NB4 (cell line): ENCODE results near the gene CFAP99.

Experiments used
- DNase-seq: peaks from one replicate; pipeline ENCODE4 v3.0.0; 2010; ENCODE audit warnings: low read depth
- H3K4me3 ChIP-seq: one replicate; pipeline ENCODE4 v1.5.1; 2011; ENCODE audit warnings: mild to moderate bottlenecking, low read depth, low read length, moderate library complexity
- MYC ChIP-seq: IDR thresholded peaks from 2 replicates; pipeline ENCODE4 v1.6.1; 2011; ENCODE audit warnings: low read depth, low read length
- POLR2A ChIP-seq: IDR thresholded peaks from 2 replicates; pipeline ENCODE4 v1.6.1; 2011; ENCODE audit warnings: mild to moderate bottlenecking; ENCODE audit not compliant: insufficient read length; ENCODE audit errors: extremely low read depth
- TF ChIP-seq, protein P1 (sequence below): IDR thresholded peaks from 2 replicates; pipeline ENCODE4 v1.6.1; 2011; ENCODE audit warnings: low read depth, low read length
- TF ChIP-seq, protein P2 (sequence below): IDR thresholded peaks from one replicate; pipeline ENCODE4 v1.5.1; 2012; ENCODE audit warnings: low read depth, low read length

The CFAP99 gene

DNA sequence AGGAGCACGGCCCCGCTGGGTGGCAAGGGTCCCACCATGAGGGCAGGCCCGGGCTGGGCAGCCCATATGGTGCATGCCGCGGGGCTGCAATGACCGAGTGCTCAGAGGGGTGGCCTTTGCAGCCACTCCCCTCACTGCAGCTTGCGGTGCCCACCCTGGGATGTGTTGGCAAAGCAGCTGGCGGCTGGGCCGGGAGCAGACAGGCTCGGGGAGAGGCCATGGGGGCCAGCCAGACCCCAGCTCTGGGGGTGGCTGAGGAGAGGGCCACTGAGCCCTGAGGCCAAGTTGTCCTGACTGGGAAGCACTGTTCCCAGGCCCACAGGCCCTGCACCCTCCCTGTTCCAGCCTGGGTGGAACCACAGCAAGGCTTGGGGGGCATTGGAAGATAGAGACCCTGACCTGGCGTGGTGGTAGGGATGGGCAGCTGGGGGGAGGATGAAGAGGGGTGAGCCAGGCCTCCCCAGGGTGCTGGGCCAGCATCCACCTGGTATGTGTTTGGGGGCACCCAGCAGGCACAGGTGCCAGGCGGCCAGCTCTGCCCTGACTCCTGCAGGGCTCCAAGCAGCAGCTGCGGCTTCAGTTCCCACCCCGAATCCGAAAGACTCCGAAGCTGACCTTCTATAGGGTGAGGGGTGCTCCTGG is 31.8 kb downstream of the CFAP99 start:
- TF ChIP-seq, protein P1, sequence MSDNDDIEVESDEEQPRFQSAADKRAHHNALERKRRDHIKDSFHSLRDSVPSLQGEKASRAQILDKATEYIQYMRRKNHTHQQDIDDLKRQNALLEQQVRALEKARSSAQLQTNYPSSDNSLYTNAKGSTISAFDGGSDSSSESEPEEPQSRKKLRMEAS = no peak
- TF ChIP-seq, protein P2, sequence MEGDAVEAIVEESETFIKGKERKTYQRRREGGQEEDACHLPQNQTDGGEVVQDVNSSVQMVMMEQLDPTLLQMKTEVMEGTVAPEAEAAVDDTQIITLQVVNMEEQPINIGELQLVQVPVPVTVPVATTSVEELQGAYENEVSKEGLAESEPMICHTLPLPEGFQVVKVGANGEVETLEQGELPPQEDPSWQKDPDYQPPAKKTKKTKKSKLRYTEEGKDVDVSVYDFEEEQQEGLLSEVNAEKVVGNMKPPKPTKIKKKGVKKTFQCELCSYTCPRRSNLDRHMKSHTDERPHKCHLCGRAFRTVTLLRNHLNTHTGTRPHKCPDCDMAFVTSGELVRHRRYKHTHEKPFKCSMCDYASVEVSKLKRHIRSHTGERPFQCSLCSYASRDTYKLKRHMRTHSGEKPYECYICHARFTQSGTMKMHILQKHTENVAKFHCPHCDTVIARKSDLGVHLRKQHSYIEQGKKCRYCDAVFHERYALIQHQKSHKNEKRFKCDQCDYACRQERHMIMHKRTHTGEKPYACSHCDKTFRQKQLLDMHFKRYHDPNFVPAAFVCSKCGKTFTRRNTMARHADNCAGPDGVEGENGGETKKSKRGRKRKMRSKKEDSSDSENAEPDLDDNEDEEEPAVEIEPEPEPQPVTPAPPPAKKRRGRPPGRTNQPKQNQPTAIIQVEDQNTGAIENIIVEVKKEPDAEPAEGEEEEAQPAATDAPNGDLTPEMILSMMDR = no peak
- TF ChIP-seq MYC = no peak
- TF ChIP-seq POLR2A = no peak
- H3K4me3 ChIP-seq = no peak overlapping the region
- no peak for DNase-seq

DNA sequence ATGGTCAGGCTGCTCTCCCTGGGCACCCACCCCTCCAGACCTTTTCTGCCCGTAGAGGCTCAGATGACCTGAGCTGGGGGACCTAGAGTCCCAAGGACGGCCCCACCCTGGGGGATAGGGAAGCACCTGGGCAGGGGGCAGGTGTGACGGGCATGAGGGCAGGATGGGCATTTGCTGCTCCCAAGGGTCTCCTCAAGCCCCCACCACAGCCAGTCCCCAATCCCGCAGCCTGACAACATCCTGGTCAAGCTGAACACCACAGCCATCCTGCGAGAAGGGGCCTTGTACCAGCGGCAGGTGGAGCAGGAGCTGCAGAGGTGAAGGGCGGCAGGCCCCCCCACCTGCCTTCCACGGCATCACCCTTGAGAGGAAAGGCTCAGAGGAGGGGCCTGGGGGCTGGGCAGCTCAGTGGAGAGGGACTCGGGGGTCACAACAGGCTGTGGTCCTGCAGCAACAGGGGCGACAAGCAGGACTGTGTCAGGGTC is 32.3 kb downstream of the CFAP99 start:
- DNase-seq = no peak

DNA sequence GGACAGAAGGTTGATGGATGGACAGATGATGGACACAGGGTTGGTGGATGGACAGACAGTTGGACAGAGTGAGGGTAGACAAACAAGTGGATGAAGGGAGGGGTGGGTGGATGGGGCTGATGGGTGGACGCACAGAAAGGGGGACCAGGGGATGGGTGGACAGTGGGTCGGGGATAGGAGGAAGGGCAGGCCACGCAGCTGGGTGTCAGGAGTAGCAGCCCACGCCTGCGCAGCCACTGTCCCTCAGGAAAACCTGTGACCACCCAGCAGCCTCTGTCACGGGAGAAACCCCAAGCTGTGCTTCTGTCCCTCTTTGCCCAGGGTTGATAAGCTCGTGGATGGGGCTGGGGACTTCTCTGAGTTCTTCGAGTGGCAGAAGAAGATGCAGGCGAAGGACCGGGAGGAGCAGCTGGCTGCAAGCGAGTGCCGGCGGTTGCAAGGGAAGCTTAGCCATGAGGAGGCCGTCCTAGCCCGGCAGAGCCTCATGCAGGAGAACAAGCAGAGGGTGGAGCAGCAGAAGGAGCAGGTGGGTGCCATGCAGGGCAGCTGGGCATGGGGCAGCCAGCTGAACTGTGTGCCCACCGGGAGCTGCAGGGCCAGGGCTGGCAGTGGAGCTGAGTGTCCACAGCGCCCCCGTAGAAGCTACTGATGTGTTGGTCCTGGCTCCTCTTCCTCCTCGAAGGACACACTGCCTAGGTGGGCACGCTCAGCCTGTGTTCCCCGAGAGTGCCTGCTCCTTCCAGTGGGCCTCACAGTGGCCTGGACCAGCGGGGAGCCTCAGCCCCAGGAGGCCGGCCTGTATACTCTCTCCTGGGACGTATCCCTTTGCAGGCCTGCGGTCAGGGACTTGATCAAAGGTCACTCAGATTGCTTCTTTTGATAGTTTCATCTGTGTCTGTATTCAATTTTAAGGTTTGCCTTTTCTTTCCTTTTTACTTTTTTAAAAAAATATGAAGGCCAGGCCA is 33.3 kb downstream of the CFAP99 start:
- no peak for DNase-seq
- no peak for TF ChIP-seq POLR2A
- TF ChIP-seq MYC = no peak
- TF ChIP-seq, protein P1 = no peak
- TF ChIP-seq, protein P2 = no peak
- no peak overlapping the region for H3K4me3 ChIP-seq

More for the DNA sequence above, 32.3 kb downstream of the CFAP99 start:
- H3K4me3 ChIP-seq = no peak overlapping the region
- no peak for TF ChIP-seq POLR2A

DNA sequence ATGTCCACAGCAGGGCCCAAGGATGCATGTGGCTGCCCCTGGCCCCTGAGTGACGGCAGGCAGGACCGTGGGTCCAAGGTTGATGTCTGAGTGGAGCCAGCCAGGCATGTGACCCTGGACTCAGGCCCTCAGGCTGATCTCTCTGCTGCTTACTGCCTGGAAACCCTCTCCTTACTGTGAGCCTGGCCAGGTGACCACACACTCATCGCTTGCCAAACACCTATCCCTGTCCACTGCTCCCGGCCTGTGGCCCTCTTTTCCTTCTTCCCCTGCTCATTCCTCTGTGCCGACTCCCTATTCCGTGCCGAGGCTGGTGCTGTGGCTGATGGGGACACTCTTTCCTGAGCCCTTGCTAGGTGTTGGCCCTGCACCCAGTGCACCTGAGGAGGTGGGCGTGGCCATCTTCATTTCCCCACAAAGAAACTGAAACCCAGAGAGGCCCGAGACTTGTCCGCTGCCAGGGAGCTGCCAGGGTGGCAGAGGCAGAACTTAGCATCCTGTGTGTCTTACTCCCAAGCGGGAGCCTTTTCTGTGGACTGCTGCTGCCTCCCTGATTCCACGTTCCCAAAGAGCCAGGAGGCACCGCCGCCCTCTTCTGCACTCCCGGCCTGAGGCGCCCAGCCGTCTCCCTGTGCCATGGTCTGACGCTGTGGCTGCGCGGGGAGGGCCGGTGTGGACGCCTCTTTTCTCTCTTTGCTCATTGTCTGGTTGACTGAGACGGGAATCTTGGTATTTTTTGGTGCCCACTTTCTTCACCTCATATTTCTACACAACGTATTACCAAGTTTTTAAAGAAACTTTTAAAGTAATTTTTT is 38.9 kb downstream of the CFAP99 start:
- no peak overlapping the region for H3K4me3 ChIP-seq
- DNase-seq = no peak
- TF ChIP-seq, protein P2 = no peak
- no peak for TF ChIP-seq MYC
- no peak for TF ChIP-seq POLR2A
- TF ChIP-seq, protein P1 = no peak

DNA sequence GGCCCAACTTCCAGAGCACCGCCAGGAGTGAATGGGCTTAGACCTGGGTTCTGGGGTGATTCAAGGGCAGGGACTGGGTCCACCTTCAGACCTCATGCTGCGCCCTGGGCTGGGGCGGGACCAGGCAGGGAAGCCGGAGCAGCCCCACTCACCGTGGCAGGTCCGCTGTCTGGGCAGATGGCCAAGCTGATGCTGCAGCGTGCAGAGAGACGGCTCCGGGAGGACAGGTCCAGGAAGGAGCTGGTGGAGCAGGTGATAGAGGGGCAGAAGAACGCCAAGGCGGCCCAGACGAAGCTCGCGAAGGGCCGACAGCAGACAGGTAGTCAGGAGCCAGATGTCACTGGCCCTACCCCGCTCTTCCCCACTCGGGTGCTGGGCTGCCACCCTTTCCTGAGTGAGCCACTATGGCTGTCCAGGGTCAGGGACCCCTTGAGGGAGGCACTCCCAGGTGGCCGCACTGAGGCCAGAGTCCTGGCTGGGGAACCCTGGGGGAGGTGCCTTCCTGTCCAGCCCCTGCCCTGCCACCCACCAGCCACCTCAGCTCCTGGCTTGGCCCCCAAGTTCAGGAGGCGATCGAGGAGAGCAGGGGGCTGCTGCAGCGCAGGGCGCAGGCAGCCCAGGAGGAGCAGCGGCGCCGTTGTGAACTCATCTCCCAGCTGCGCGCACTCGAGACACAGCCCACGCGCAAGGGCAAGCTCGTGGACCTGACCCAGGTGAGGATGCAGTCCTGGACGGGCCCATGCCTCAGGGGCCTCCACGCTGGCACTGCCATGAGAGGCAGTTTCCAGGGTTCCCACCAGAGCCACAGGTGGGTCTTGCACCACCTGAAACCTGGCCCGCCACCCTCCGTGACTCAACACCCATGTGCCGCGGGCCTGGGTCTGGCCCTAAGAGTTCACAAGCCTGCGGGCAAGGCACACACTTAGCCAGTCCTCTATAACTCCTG is 40.1 kb downstream of the CFAP99 start:
- TF ChIP-seq, protein P2 = no peak
- TF ChIP-seq, protein P1 = no peak
- TF ChIP-seq MYC = no peak
- no peak for TF ChIP-seq POLR2A
- DNase-seq = no peak
- no peak overlapping the region for H3K4me3 ChIP-seq
